ENCODE data around the gene MYH8. TPM values are rescaled to one million over a fixed set of nuclear protein-coding genes. Genes with fewer than 3 reads are reported as not detected.

MYH8 gene
- total RNA-seq, result not detected in 2 replicates

DNA sequence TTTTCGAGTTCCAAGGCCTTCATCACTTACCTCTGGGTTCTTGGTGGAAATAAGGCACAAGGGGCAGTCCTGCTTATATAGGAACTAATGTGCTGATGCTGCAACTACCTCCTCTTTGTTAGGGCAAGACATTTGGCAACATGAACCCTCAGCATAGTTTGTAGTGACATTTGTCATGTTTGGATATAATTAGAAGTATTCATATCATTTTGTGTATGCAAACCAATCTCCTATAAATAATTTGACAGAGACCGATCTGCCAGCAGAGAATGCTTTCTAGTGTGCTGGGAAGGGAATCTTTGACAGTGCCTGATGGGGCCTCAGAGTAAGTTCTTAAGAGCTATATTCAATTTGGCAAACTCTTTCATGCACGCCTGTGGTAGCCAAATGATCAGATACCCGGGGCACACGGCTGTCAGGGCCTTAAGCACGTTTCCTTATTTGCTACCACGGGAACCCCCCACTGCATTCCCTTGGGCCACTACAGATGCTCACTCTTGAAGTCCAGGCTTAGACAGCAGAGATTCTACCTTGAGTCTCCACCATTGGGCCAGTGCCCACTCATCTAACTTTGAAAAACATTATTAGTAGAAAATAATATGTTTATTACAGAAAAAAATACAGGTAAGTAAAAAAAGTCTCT is at the start of gene MYH8:
MYH8 (minus strand) TSS at position 51 of the 643 bp plus-strand sequence. CDS start 1,723 bp downstream, outside the sequence.
- no peak within 1 kb of the TSS for H3K27ac Mint-ChIP-seq
- intact Hi-C loops (cut with micrococcal nuclease), result no loop called here
- H3K4me1 Mint-ChIP-seq (ENCODE audit: low read depth), result no peaks in the 10 kb centered on the region
- DNase-seq (ENCODE audit: low spot score), result no peak
- no peaks in the 10 kb centered on the region for H3K36me3 Mint-ChIP-seq (ENCODE audit: low read depth)
- H3K4me3 Mint-ChIP-seq (ENCODE audit: low read depth), result no peak within 1 kb of the TSS
- H3K9me3 Mint-ChIP-seq, result no peaks in the 10 kb centered on the region
- H3K27me3 Mint-ChIP-seq (ENCODE audit: low read depth), result peaks cover 1% of the 10 kb centered on the region

DNA sequence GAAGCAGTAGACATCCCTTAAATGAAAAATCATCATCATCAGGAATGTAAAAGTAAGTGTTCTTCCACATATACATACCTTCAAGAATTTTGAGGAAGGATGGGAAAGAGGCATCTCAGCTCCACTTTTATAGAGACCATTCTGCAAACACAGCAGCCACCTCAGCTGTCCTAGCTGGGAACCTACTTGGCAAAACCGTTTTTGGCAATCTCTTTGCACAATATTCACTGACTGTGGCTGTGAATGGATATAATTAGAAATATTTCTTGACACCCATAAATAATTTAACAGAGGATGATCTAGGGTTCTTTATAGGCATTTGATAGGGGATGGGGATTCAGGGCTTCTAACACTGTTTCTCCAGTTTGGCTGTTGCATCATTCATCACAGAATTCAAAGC is 47.7 kb upstream of the MYH8 start, which contains the start of gene MYH4:
MYH4 (minus strand) TSS at position 101 of the 400 bp plus-strand sequence. CDS start 2,814 bp downstream, outside the sequence.
- intact Hi-C loops (cut with micrococcal nuclease), result no loop called here
- Mint-ChIP-seq H3K9me3 (no peaks in the 10 kb centered on the region), H3K27me3 (ENCODE audit: low read depth) (no peaks in the 10 kb centered on the region), H3K27ac (no peak within 1 kb of the TSS), H3K4me3 (ENCODE audit: low read depth) (no peak within 1 kb of the TSS), H3K36me3 (ENCODE audit: low read depth) (no peaks in the 10 kb centered on the region), H3K4me1 (ENCODE audit: low read depth) (no peaks in the 10 kb centered on the region)
- DNase-seq (ENCODE audit: low spot score), result no peak

DNA sequence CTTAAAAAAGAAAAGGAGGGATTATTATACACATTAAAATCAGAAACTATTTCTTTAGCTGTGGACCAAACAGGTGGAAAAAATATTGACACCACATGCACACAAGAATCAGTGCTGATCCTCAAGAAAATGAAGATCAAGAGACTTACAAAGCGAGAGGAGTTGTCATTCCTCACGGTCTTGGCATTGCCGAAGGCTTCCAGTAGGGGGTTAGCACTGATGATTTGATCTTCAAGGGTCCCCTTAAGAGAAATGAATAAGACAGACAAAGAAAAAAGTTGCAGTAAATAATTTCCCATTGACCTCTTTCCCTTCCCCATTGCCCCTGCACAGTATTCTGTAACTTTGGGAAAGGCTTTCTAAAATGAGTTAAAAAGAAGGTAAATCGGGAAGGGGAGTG is 41.7 kb upstream of the MYH8 start:
- no peaks in the 10 kb centered on the region for H3K4me1 Mint-ChIP-seq (ENCODE audit: low read depth)
- no peak for DNase-seq (ENCODE audit: low spot score)
- H3K36me3 Mint-ChIP-seq (ENCODE audit: low read depth), result no peaks in the 10 kb centered on the region
- intact Hi-C loops (cut with micrococcal nuclease), result no loop called here
- no peak overlapping the region for H3K27ac Mint-ChIP-seq
- no peaks in the 10 kb centered on the region for H3K27me3 Mint-ChIP-seq (ENCODE audit: low read depth)
- H3K4me3 Mint-ChIP-seq (ENCODE audit: low read depth), result no peak overlapping the region
- H3K9me3 Mint-ChIP-seq, result no peaks in the 10 kb centered on the region

DNA sequence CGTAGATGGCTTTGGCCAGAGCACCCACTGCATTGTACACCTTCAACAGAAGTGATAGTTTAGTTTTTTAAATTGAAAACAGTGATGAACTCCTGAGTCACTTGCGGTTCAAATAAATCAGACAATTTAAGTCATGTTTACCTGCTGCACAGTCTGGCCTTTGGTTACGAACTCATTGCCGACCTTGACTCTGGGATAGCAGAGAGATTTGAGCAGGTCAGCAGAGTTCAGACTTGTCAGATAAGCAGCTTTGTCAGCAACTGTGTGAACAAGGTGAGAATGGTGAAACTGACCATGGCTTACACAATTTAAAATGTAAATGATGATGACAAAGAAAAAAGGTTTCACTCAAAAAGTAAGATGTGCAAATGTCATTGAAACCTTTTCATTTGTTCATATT is 38.3 kb upstream of the MYH8 start:
- Mint-ChIP-seq H3K27me3 (ENCODE audit: low read depth) (no peaks in the 10 kb centered on the region), H3K4me1 (ENCODE audit: low read depth) (no peaks in the 10 kb centered on the region), H3K36me3 (ENCODE audit: low read depth) (no peaks in the 10 kb centered on the region), H3K27ac (no peak overlapping the region), H3K9me3 (no peaks in the 10 kb centered on the region), H3K4me3 (ENCODE audit: low read depth) (no peak overlapping the region)
- DNase-seq (ENCODE audit: low spot score), result no peak
- intact Hi-C loops (cut with micrococcal nuclease), result no loop called here

DNA sequence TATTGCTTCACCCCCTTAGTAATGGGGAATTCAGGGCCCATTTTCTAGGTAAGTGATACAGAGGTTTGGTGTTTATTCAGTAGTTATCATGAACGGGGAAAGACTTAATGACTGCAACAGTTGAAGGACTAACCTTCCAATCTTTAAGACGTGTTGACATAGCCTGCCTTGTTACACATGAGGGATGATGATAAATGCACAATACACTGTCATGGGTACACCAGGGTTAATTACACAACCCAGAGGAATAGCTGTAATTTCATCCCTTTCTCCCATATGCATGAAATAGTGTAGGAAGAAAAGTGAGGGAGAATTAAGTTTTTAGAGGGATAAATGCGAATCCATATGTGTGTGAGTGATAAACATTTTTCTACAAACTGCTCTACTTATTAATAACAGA is 37.0 kb upstream of the MYH8 start:
- Mint-ChIP-seq H3K4me3 (ENCODE audit: low read depth) (no peak overlapping the region), H3K4me1 (ENCODE audit: low read depth) (no peaks in the 10 kb centered on the region), H3K9me3 (no peaks in the 10 kb centered on the region), H3K27ac (no peak overlapping the region), H3K36me3 (ENCODE audit: low read depth) (no peaks in the 10 kb centered on the region), H3K27me3 (ENCODE audit: low read depth) (no peaks in the 10 kb centered on the region)
- DNase-seq (ENCODE audit: low spot score), result no peak
- intact Hi-C loops (cut with micrococcal nuclease), result no loop called here

DNA sequence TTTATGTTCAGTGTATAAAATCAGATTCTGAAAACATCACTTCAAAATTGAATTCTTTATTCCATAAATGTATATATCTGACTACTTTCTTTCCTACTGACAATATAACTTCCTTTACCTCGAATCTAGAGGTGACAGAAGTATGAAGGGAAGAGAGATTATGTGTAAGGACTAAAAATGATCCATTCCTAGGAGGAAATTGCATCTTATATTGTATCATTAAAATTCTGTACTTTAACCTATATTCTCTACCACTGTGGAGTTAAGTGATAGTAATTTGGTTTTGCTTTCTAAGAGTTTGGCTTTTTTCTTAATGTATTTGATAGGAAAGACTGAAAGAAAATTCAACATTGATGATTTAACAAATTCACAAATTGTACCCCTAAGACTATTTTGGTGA is 36.2 kb upstream of the MYH8 start:
- no peaks in the 10 kb centered on the region for H3K9me3 Mint-ChIP-seq
- no peak overlapping the region for H3K27ac Mint-ChIP-seq
- H3K36me3 Mint-ChIP-seq (ENCODE audit: low read depth), result no peaks in the 10 kb centered on the region
- intact Hi-C loops (cut with micrococcal nuclease), result no loop called here
- H3K27me3 Mint-ChIP-seq (ENCODE audit: low read depth), result no peaks in the 10 kb centered on the region
- H3K4me1 Mint-ChIP-seq (ENCODE audit: low read depth), result no peaks in the 10 kb centered on the region
- DNase-seq (ENCODE audit: low spot score), result no peak
- H3K4me3 Mint-ChIP-seq (ENCODE audit: low read depth), result no peak overlapping the region

DNA sequence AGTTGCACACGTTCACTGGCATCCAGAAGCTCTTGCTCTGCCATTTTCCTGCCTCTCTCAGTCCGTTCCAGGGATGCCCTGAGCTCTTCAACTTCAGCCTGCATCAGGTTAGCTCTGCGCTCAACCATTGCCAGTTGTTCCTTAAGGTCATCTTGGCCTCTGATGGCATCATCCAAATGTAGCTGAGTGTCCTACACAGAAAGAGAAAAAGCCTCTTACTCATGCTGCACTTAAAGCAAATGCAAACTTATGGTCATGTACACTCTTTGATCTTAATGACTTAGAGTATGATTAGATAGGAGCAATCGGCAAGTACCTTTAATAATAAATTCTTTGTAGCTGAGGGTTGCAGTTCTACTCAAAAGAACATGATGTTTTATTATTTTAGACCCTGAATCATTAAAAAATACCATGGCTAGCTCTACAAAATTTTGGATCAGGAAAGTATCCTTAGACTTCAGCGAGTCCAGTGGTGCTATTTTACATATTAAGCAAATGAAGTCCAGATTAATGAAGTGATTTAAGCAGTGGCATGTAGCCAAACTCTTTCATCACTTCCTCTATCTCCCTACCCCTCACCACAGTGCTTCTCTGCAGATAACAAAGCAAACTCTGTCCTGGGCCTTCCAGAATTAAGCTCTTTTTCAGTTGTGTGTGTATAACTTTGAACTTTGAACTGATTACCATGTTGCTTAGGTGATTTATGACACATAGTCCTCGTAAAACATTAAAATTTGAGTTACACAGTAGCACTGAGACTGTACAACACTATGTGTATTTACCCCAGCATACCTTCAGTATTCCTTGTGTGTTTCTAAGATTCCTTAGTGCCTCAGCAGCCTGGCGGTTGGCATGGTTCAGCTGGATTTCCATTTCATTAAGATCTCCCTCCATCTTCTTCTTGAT is 25.5 kb upstream of the MYH8 start:
- intact Hi-C loops (cut with micrococcal nuclease), result no loop called here
- H3K4me1 Mint-ChIP-seq (ENCODE audit: low read depth), result no peaks in the 10 kb centered on the region
- H3K27me3 Mint-ChIP-seq (ENCODE audit: low read depth), result no peaks in the 10 kb centered on the region
- H3K27ac Mint-ChIP-seq, result no peak overlapping the region
- H3K9me3 Mint-ChIP-seq, result no peaks in the 10 kb centered on the region
- DNase-seq (ENCODE audit: low spot score), result no peak
- H3K36me3 Mint-ChIP-seq (ENCODE audit: low read depth), result no peaks in the 10 kb centered on the region
- H3K4me3 Mint-ChIP-seq (ENCODE audit: low read depth), result no peak overlapping the region

DNA sequence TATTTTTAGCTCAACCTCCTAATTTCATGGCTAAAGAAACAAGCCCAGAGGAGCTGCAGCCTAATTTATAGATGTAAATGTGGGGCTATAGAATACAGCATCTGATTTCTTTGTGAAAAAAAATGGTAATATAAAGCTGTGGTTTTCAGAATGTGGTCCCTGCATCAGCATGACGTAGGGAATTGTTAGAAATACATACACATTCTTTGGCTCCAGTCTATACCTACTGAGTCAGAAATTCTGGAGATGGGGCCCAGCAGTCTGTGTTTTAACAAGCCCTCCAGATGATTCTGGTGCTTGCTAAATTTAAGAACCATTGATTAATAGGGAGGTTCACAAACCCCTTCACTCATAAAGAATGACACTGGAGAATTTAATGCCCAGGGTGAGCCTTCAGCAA is 18.1 kb upstream of the MYH8 start:
- Mint-ChIP-seq H3K4me1 (ENCODE audit: low read depth) (no peaks in the 10 kb centered on the region), H3K36me3 (ENCODE audit: low read depth) (no peaks in the 10 kb centered on the region), H3K4me3 (ENCODE audit: low read depth) (no peak overlapping the region), H3K27me3 (ENCODE audit: low read depth) (no peaks in the 10 kb centered on the region), H3K9me3 (no peaks in the 10 kb centered on the region), H3K27ac (no peak overlapping the region)
- intact Hi-C loops (cut with micrococcal nuclease), result no loop called here
- DNase-seq (ENCODE audit: low spot score), result no peak

DNA sequence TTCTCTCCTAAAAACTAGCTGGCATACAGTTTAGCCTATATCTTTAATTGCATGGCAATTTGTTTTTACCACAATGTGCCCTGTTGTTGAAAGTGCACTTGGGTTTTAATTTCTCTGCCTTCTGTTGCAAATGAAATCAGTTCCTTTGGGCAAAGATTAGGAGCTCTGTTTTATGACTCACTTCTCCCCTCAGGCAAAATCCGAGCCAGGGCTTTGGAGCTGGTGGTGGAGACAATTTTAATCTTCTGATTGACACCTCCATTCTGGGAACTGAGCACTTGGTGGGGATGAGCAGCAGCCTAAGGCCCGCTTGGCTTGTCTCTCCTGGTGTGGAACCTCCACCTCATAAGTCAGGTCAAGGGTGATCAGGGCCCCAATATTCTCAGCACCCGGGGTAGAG is 13.3 kb upstream of the MYH8 start:
- Mint-ChIP-seq H3K4me1 (ENCODE audit: low read depth) (no peaks in the 10 kb centered on the region), H3K4me3 (ENCODE audit: low read depth) (no peak overlapping the region), H3K9me3 (no peaks in the 10 kb centered on the region), H3K36me3 (ENCODE audit: low read depth) (no peaks in the 10 kb centered on the region), H3K27me3 (ENCODE audit: low read depth) (no peaks in the 10 kb centered on the region), H3K27ac (no peak overlapping the region)
- intact Hi-C loops (cut with micrococcal nuclease), result no loop called here
- DNase-seq (ENCODE audit: low spot score), result no peak

DNA sequence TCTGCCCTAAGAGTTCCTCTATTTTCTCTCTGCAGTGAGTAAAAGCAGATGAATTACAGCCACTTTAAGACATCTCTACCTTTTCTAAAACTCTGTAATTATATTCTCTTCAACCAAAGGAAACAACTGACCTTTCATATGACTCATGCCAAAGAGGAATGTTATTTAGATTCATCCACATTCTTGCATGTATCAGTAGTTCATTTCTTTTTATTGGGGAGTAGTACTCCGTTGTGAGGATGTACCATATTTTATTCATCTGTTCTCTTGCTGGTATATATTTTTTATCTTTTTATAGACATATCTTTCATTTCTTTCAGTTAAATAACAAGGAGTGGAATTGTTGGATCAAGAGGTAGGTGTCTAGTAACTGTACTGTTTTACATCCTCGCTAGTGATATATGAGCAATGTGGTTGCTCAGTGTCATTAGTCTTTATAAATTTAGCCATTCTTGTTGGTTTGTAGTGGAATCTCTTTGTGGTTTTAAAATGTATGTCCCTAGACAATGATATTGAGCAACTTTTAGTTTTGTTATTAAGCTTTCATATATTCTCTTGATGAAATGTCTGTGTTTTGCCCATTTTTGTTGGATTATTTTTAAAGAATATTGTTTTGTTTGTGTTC is 7.8 kb upstream of the MYH8 start:
- H3K4me3 Mint-ChIP-seq (ENCODE audit: low read depth), result no peak overlapping the region
- no peaks in the 10 kb centered on the region for H3K9me3 Mint-ChIP-seq
- H3K27ac Mint-ChIP-seq, result no peak overlapping the region
- no peak for DNase-seq (ENCODE audit: low spot score)
- H3K36me3 Mint-ChIP-seq (ENCODE audit: low read depth), result no peaks in the 10 kb centered on the region
- H3K4me1 Mint-ChIP-seq (ENCODE audit: low read depth), result no peaks in the 10 kb centered on the region
- intact Hi-C loops (cut with micrococcal nuclease), result no loop called here
- H3K27me3 Mint-ChIP-seq (ENCODE audit: low read depth), result peaks cover 1% of the 10 kb centered on the region

DNA sequence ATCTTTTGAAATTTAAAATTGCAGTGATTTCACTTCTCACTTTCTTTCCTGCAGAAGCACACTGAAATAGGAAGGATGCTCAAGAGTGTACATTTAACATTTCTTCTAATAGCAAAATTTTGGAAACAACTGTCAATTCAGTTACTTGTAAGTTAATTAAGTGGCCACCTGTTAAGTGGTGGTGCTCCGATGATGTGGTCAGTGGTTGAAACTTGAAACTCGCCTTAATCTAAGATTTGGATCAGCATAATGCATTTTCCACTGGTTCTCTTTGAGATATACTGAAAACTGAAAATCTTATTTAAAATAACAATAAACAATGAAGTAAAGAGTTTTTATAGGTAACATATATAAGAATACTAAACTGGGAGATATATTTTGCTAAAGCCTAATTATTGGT is 7.0 kb upstream of the MYH8 start:
- no peaks in the 10 kb centered on the region for H3K36me3 Mint-ChIP-seq (ENCODE audit: low read depth)
- intact Hi-C loops (cut with micrococcal nuclease), result no loop called here
- H3K9me3 Mint-ChIP-seq, result no peaks in the 10 kb centered on the region
- no peaks in the 10 kb centered on the region for H3K4me1 Mint-ChIP-seq (ENCODE audit: low read depth)
- peaks cover 1% of the 10 kb centered on the region for H3K27me3 Mint-ChIP-seq (ENCODE audit: low read depth)
- H3K4me3 Mint-ChIP-seq (ENCODE audit: low read depth), result no peak overlapping the region
- no peak for DNase-seq (ENCODE audit: low spot score)
- no peak overlapping the region for H3K27ac Mint-ChIP-seq

DNA sequence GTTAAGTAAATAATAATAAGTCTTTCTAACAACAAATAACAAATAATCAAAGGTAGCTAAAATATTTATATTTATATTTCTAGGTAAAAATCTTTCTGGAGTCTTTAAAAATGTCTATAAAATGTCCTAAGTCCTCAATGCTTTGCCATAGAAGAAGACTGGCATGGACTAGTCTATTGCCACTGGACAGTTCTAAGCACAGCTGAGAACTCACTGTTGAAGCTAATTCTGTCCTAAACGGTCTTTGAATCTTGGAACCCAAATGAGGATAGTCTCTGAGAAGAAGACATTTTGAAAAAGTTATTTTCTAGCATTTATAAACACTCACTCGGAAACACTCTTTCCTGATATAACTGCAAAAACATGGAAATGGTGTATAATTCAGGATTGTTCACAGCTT is 539 bp downstream of the MYH8 start:
- Mint-ChIP-seq H3K36me3 (ENCODE audit: low read depth) (no peaks in the 10 kb centered on the region), H3K4me1 (ENCODE audit: low read depth) (no peaks in the 10 kb centered on the region), H3K9me3 (no peaks in the 10 kb centered on the region), H3K27ac (no peak overlapping the region), H3K27me3 (ENCODE audit: low read depth) (peaks cover 1% of the 10 kb centered on the region), H3K4me3 (ENCODE audit: low read depth) (no peak overlapping the region)
- intact Hi-C loops (cut with micrococcal nuclease), result no loop called here
- no peak for DNase-seq (ENCODE audit: low spot score)

DNA sequence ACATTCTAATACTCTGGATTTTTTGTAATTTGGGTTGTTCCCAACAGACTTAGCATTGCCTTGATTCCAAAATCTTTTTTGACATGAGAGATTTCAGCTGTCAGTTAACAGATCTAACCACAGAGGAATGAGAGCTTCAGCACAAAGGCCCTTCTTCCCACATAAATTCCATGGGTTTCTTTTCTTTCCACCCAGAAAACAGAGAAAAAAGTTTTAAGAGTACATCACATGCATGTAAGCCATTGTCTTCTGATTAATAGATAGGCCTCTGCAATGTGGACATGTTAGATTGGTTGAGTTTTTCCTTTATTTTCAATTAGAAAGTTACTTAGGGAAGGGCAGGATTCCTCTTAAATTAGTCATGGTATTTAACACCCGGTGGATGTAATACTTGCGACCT is 939 bp downstream of the MYH8 start:
- H3K36me3 Mint-ChIP-seq (ENCODE audit: low read depth), result no peaks in the 10 kb centered on the region
- peaks cover 1% of the 10 kb centered on the region for H3K27me3 Mint-ChIP-seq (ENCODE audit: low read depth)
- no peak overlapping the region for H3K27ac Mint-ChIP-seq
- intact Hi-C loops (cut with micrococcal nuclease), result no loop called here
- no peaks in the 10 kb centered on the region for H3K9me3 Mint-ChIP-seq
- no peaks in the 10 kb centered on the region for H3K4me1 Mint-ChIP-seq (ENCODE audit: low read depth)
- H3K4me3 Mint-ChIP-seq (ENCODE audit: low read depth), result no peak overlapping the region
- DNase-seq (ENCODE audit: low spot score), result no peak

All from activated T-helper 2 cell treated with anti-CD3 and anti-CD28 coated beads, Interferon-gamma antibody, Interleukin-2, Interleukin-4, amounts not matched to agents 10 μg/mL and 5 μg/mL and 100 μg/mL, durations not matched to agents 14 hours and 24 hours and 36 hours (primary cell).